Adrenal gland (tissue), 5 donors: ENCODE data around the gene SERINC2.

Experiments
- POLR2A ChIP-seq, 2 donors: fragments of 450-650 bp; IDR thresholded peaks; one replicate each; pipeline ENCODE4 v1.6.1; 2017; ENCODE audit warnings: antibody characterized with exemption in 2 of 2, mild to moderate bottlenecking in 2 of 2, moderate library complexity in 1 of 2
- TF ChIP-seq, protein P1 (sequence below), 6 experiments: fragments of 450-650 bp in 4 of 6; fragments of 200-600 bp in 2 of 6; sonication (generic) in 1 of 6; IDR thresholded peaks; 1 replicate in 5 of 6; 2 replicates in 1 of 6; pipeline versions ENCODE4 v1.5.1 to v1.8.0; 2016 to 2021; ENCODE audit warnings: antibody characterized with exemption in 6 of 6, mild to moderate bottlenecking in 2 of 6, moderate library complexity in 1 of 6
- donor health status: DM: no; HTN: no; CAD: no.

DNA sequence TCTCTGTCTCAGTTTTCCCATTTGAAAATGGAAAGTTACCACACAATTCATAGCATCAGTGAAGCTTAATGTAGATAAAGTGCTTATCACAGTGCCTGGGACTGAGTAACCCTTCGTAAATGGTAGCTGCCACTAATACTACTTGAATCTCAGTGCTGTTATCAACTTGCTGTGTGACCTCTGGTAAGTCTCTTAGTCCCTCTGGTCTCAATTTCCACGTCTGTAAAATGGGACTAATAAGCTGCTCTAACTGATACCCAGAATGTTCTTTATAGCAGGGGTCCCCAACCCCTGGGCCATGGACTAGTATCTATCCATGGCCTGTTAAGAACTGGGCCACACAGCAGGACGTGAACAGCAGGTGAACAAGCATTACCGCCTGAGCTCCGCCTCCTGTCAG, 7.7 kb downstream of the SERINC2 start:
- no peak for TF ChIP-seq POLR2A (IDR thresholded peaks at IDR 0.05)
- TF ChIP-seq, protein P1, sequence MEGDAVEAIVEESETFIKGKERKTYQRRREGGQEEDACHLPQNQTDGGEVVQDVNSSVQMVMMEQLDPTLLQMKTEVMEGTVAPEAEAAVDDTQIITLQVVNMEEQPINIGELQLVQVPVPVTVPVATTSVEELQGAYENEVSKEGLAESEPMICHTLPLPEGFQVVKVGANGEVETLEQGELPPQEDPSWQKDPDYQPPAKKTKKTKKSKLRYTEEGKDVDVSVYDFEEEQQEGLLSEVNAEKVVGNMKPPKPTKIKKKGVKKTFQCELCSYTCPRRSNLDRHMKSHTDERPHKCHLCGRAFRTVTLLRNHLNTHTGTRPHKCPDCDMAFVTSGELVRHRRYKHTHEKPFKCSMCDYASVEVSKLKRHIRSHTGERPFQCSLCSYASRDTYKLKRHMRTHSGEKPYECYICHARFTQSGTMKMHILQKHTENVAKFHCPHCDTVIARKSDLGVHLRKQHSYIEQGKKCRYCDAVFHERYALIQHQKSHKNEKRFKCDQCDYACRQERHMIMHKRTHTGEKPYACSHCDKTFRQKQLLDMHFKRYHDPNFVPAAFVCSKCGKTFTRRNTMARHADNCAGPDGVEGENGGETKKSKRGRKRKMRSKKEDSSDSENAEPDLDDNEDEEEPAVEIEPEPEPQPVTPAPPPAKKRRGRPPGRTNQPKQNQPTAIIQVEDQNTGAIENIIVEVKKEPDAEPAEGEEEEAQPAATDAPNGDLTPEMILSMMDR (IDR thresholded peaks at IDR 0.05), result no peak
